CD4-positive, alpha-beta memory T cell (primary cell): Measurements from ENCODE around the gene ABCD3. TPM values are rescaled to one million over a fixed set of nuclear protein-coding genes. Genes with fewer than 3 reads are reported as not detected.
A peak's percentile ranks its signal among the peaks of the same experiment; 100 is the strongest.

Experiments
- CTCF ChIA-PET: fragments of 350-600 bp; sonication (Branson Sonifier 250); formaldehyde crosslinking; loops from one replicate; lab custom pipeline; 2021; ENCODE audit warnings: inconsistent platforms; ENCODE audit not compliant: partially characterized antibody; lab: Charles Lee
- POLR2A ChIA-PET: fragments of 350-600 bp; sonication (Branson Sonifier 250); formaldehyde crosslinking; loops from one replicate; lab custom pipeline; 2021; ENCODE audit not compliant: partially characterized antibody; lab: Charles Lee
- DNase-seq, 5 donors: peaks; one replicate each; pipeline versions ENCODE4 v3.0.0 to v3.0.0-alpha.2; 2020 to 2022; ENCODE audit warnings: mixed read lengths in 1 of 5
- H3K27ac ChIP-seq: one replicate; pipeline ENCODE4 v1.7.0; 2013; ENCODE audit warnings: low read depth, low read length
- H3K27me3 ChIP-seq: 2 replicates; pipeline ENCODE4 v1.7.0; 2013; ENCODE audit warnings: mild to moderate bottlenecking, low read length, moderate library complexity; ENCODE audit not compliant: insufficient read depth
- H3K36me3 ChIP-seq: 2 replicates; pipeline ENCODE4 v1.7.0; 2013; ENCODE audit warnings: mild to moderate bottlenecking, low read length, moderate library complexity; ENCODE audit not compliant: insufficient read depth
- H3K4me1 ChIP-seq: 2 replicates; pipeline ENCODE4 v1.7.0; 2013; ENCODE audit warnings: mild to moderate bottlenecking, low read length, moderate library complexity; ENCODE audit not compliant: insufficient read depth
- H3K4me3 ChIP-seq, 2 donors: one replicate each; pipeline ENCODE4 v1.7.0; 2013; ENCODE audit warnings: low read length in 2 of 2, mild to moderate bottlenecking in 1 of 2
- H3K9me3 ChIP-seq, 2 donors: one replicate each; pipeline ENCODE4 v1.7.0; 2013; ENCODE audit warnings: low read length in 2 of 2, control low read depth in 1 of 2; ENCODE audit not compliant: control insufficient read depth in 1 of 2
- H3K27ac Mint-ChIP-seq, 7 donors: one replicate each; pipeline ENCODE4 v1.8.0; 2020 to 2021; ENCODE audit warnings: mixed read lengths in 7 of 7, mild to moderate bottlenecking in 6 of 7, inconsistent platforms in 3 of 7, moderate library complexity in 3 of 7
- H3K27me3 Mint-ChIP-seq, 2 donors: one replicate each; pipeline ENCODE4 v1.8.0; 2020 to 2021; ENCODE audit warnings: mixed read lengths in 2 of 2
- H3K36me3 Mint-ChIP-seq, 2 donors: one replicate each; pipeline ENCODE4 v1.8.0; 2020 to 2021; ENCODE audit warnings: mixed read lengths in 2 of 2, inconsistent platforms in 1 of 2, mild to moderate bottlenecking in 1 of 2
- H3K4me1 Mint-ChIP-seq, 4 donors: one replicate each; pipeline ENCODE4 v1.8.0; 2020 to 2021; ENCODE audit warnings: mixed read lengths in 4 of 4, mild to moderate bottlenecking in 1 of 4
- H3K4me3 Mint-ChIP-seq, 8 donors: one replicate each; pipeline ENCODE4 v1.8.0; 2020 to 2021; ENCODE audit warnings: mixed read lengths in 8 of 8, mild to moderate bottlenecking in 7 of 8, moderate library complexity in 6 of 8, inconsistent platforms in 3 of 8
- H3K9me3 Mint-ChIP-seq, 8 donors: one replicate each; pipeline ENCODE4 v1.8.0; 2020 to 2021; ENCODE audit warnings: mixed read lengths in 8 of 8, mild to moderate bottlenecking in 5 of 8, inconsistent platforms in 3 of 8, moderate library complexity in 1 of 8
- intact Hi-C: fragments of 100-400 bp; cut with micrococcal nuclease; formaldehyde crosslinking; loops from one replicate; pipeline ENCODE4 v1.15.1; 2023
- polyA plus RNA-seq, 2 donors: library from polyadenylated mRNA; unstranded; fragments of 300-500 nt; fragmentation: Illumina TruSeq; gene quantifications; one replicate each; pipeline ENCODE4 v1.2.3, GENCODE V29; 2021
- total RNA-seq, 2 experiments: library from RNA; stranded (reverse); gene quantifications; one replicate each; pipeline ENCODE4 v1.2.3, GENCODE V29; 2021

The ABCD3 gene
- total and polyA plus RNA-seq, 4 experiments from 2014 or later = 23.6 to 24.2 (median 23.9) TPM

- CTCF ChIA-PET = no interaction called here
- no peaks in the 10 kb centered on the region for H3K9me3 ChIP-seq
- H3K27me3 ChIP-seq = no peaks in the 10 kb centered on the region
Measured at GRCh38 chr1:94411237-94411636, 7.0 kb upstream of the ABCD3 start.

GRCh38 chr1:94413311-94413710 lies 4.9 kb upstream of the ABCD3 start:
- intact Hi-C loops = no loop called here
- no peaks in the 10 kb centered on the region for H3K4me1 Mint-ChIP-seq
- H3K4me3 Mint-ChIP-seq = no peak overlapping the region
- Histone ChIP-seq H3K4me1 (peaks cover 8% of the 10 kb centered on the region), H3K27ac (no peak overlapping the region), H3K9me3 (no peaks in the 10 kb centered on the region), H3K4me3 (no peak overlapping the region), H3K36me3 (no peaks in the 10 kb centered on the region), H3K27me3 (no peaks in the 10 kb centered on the region)
- POLR2A ChIA-PET = no interaction called here
- no peaks in the 10 kb centered on the region for H3K36me3 Mint-ChIP-seq
- no peak for DNase-seq
- H3K9me3 Mint-ChIP-seq = no peaks in the 10 kb centered on the region
- CTCF ChIA-PET = no interaction called here
- H3K27me3 Mint-ChIP-seq = peaks cover 7 to 8% of the 10 kb centered on the region in 2 donors
- no peak overlapping the region for H3K27ac Mint-ChIP-seq

More at GRCh38 chr1:94411237-94411636, 7.0 kb upstream of the ABCD3 start:
- H3K4me3 Mint-ChIP-seq = no peak overlapping the region
- intact Hi-C loops = no loop called here
- peaks cover 17 to 19% of the 10 kb centered on the region in 2 donors for H3K27me3 Mint-ChIP-seq
- H3K9me3 Mint-ChIP-seq = no peaks in the 10 kb centered on the region
- Histone ChIP-seq H3K36me3 (no peaks in the 10 kb centered on the region), H3K27ac (no peak overlapping the region), H3K4me1 (no peaks in the 10 kb centered on the region), H3K4me3 (no peak overlapping the region)
- POLR2A ChIA-PET = no interaction called here
- no peak overlapping the region for H3K27ac Mint-ChIP-seq
- no peak for DNase-seq
- H3K36me3 Mint-ChIP-seq = no peaks in the 10 kb centered on the region
- no peaks in the 10 kb centered on the region for H3K4me1 Mint-ChIP-seq

- H3K4me3 ChIP-seq = peak overlapping the region; percentile 59 to 88
- Mint-ChIP-seq H3K9me3 (no peaks in the 10 kb centered on the region), H3K36me3 (no peaks in the 10 kb centered on the region), H3K27me3 (peaks cover 0 to 4% of the 10 kb centered on the region in 2 donors), H3K4me3 (no peak overlapping the region), H3K27ac (no peak overlapping the region), H3K4me1 (peaks cover 17 to 30% (median 27%) of the 10 kb centered on the region in 4 donors)
- no peak for DNase-seq
- no peaks in the 10 kb centered on the region for H3K9me3 ChIP-seq
- no peaks in the 10 kb centered on the region for H3K27me3 ChIP-seq
- intact Hi-C loops = no loop called here
- ChIA-PET POLR2A (interaction anchor here (0.8 to 4.0 kb wide), 7 partner anchors 32 to 817 kb away, joined by 3 to 21 read pairs (median 4); partner anchors contain the start of genes ALG14, GCLM and RWDD3), CTCF (interaction anchor here (0.7 to 1.6 kb wide), 6 partner anchors 9 to 817 kb away, joined by 3 to 5 read pairs (median 4); partner anchors contain the start of gene RWDD3)
- H3K36me3 ChIP-seq = no peaks in the 10 kb centered on the region
- peaks cover 40% of the 10 kb centered on the region for H3K4me1 ChIP-seq
- peak overlapping the region; percentile 70 for H3K27ac ChIP-seq
Measured at GRCh38 chr1:94416901-94417727, 1.1 kb upstream of the ABCD3 start.

GRCh38 chr1:94417728-94417977 lies 536 bp upstream of the ABCD3 start:
- Histone ChIP-seq H3K9me3 (no peaks in the 10 kb centered on the region), H3K36me3 (no peaks in the 10 kb centered on the region), H3K27me3 (no peaks in the 10 kb centered on the region), H3K4me1 (peaks cover 43% of the 10 kb centered on the region), H3K4me3 (peak overlapping the region; percentile 59 to 88), H3K27ac (peak overlapping the region; percentile 70)
- intact Hi-C loops = no loop called here
- Mint-ChIP-seq H3K27me3 (peaks cover 0 to 4% of the 10 kb centered on the region in 2 donors), H3K36me3 (no peaks in the 10 kb centered on the region), H3K4me1 (peaks cover 20 to 35% (median 28%) of the 10 kb centered on the region in 4 donors), H3K27ac (no peak overlapping the region), H3K9me3 (no peaks in the 10 kb centered on the region), H3K4me3 (no peak overlapping the region)
- ChIA-PET POLR2A (interaction anchor here (0.8 to 4.0 kb wide), 7 partner anchors 33 to 816 kb away, joined by 3 to 21 read pairs (median 4); partner anchors contain the start of genes ALG14, GCLM and RWDD3), CTCF (interaction anchor here (0.7 to 1.6 kb wide), 6 partner anchors 8 to 816 kb away, joined by 3 to 5 read pairs (median 4); partner anchors contain the start of gene RWDD3)
- no peak for DNase-seq

GRCh38 chr1:94418664-94419655 lies 771 bp downstream of the ABCD3 start:
- Mint-ChIP-seq H3K4me3 (peak overlapping the region in 2 of 8 donors; percentile 90 to 91), H3K4me1 (peaks cover 25 to 48% (median 33%) of the 10 kb centered on the region in 4 donors), H3K9me3 (no peaks in the 10 kb centered on the region), H3K36me3 (no peaks in the 10 kb centered on the region), H3K27ac (peak overlapping the region in 6 of 7 donors; percentile 37 to 92 (median 88)), H3K27me3 (peaks cover 0 to 4% of the 10 kb centered on the region in 2 donors)
- DNase-seq = peak in 2 of 5 donors; percentile 6 to 37
- ChIA-PET CTCF (interaction anchor here (0.9 to 1.6 kb wide), 3 partner anchors 53 to 815 kb away, joined by 3 to 5 read pairs (median 4); partner anchors contain the start of gene RWDD3), POLR2A (interaction anchor here (1.0 to 4.0 kb wide), 3 partner anchors 510 to 815 kb away, joined by 3 to 21 read pairs (median 4); partner anchors contain the start of genes GCLM and RWDD3)
- Histone ChIP-seq H3K27ac (peak overlapping the region; percentile 70), H3K4me1 (peaks cover 48% of the 10 kb centered on the region), H3K27me3 (no peaks in the 10 kb centered on the region), H3K36me3 (no peaks in the 10 kb centered on the region), H3K4me3 (peak overlapping the region; percentile 55 to 71), H3K9me3 (no peaks in the 10 kb centered on the region)
- intact Hi-C loops = loop anchor here (1.0 to 2.0 kb wide), 7 partner anchors 35 to 1238 kb away; partner anchors contain the start of genes ALG14, CCDC18, GCLM and RWDD3

- no peak for DNase-seq
- Mint-ChIP-seq H3K4me1 (peaks cover 34 to 67% (median 46%) of the 10 kb centered on the region in 4 donors), H3K9me3 (no peaks in the 10 kb centered on the region), H3K4me3 (peak overlapping the region in 2 of 8 donors; percentile 3 to 45), H3K27ac (no peak overlapping the region), H3K36me3 (no peaks in the 10 kb centered on the region), H3K27me3 (no peaks in the 10 kb centered on the region)
- Histone ChIP-seq H3K36me3 (no peaks in the 10 kb centered on the region), H3K4me1 (peaks cover 50% of the 10 kb centered on the region), H3K9me3 (no peaks in the 10 kb centered on the region), H3K27ac (no peak overlapping the region), H3K4me3 (no peak overlapping the region), H3K27me3 (no peaks in the 10 kb centered on the region)
- intact Hi-C loops = no loop called here
- ChIA-PET CTCF (interaction anchor here (1.3 kb wide), 1 partner anchor 9 kb away, joined by 3 read pairs; no protein-coding TSS in a partner anchor), POLR2A (no interaction called here)
Measured at GRCh38 chr1:94422115-94422820, 4.1 kb downstream of the ABCD3 start.
